Activated T-helper 9 cell treated with anti-CD3 and anti-CD28 coated beads, Interleukin-2, amount 50 U/mL, for 16 hours (primary cell): ENCODE data around the gene SPOCK3.
"Not testable (repeated sequence)": the region's sequence is repeated elsewhere in the genome, so short reads cannot be mapped to it uniquely, and the experiment has no call there.

Source experiments
- DNase-seq: peaks from one replicate; pipeline ENCODE4 v3.0.0-alpha.2; 2020; ENCODE audit warnings: low read depth

SPOCK3 gene

DNA sequence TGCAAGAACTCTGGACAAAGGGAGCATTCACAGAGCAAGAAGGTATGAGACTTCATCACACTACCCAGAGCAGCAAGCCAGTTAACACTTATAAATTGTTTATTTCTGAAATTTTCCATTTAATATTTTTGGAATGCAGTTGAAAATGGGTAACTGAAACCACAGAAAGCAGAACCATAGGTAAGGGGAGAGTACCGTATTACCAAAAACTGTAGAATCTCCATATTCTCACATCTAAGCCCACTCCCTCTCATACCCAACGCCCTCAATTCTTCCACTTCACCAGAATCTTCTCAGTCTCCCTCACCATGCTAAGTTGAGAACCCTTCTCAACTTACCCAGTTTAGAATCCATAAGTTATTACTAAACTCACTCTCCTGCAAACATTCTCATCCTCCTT lies 277.8 kb downstream of the SPOCK3 start:
- no peak for DNase-seq

DNA sequence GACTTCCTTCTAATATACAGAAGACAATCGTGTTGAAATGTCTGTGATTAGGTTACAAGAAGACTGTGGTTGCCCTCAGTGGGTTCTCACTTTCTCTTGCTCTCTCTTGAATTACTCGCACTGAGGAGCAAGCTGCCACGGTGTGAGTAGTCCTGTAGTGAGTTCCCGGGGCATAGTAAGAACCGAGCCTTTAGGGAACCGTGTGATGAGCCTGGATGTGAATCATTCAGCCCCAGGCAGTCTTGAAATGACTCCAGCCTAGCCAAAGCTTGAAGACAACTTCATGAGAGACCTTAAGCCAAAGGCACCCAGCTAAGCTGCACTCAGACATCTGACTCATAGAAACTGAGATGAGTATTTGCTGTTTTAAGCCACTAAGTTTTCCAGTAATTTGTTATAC lies 292.7 kb downstream of the SPOCK3 start:
- DNase-seq, result no peak

- DNase-seq, result no peak
These were observed 303.8 kb downstream of the SPOCK3 start for GRCh38 chr4:166930464-166930863.

- no peak for DNase-seq
These were observed 309.9 kb downstream of the SPOCK3 start for GRCh38 chr4:166924424-166924823.

GRCh38 chr4:166913926-166914325 lies 320.4 kb downstream of the SPOCK3 start:
- DNase-seq, result no peak

GRCh38 chr4:166903408-166903807 lies 330.9 kb downstream of the SPOCK3 start:
- no peak for DNase-seq

DNA sequence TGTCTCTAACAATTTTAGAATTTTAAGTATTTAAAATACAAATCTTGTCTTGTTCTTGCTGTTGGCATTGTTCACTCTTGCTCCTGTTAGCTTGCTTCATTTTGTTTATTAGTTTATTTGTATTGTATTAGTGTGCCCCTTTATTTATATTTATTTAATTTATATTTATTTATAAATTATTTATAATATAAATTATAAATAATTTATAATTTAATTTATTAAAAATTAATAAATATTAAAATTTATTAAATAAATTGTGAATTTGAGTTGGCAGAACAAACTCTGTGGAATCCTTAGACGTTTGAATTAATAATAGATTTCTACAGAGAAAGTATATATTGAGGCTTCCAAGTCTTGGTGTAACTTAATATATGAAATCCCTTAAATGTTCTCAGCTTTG lies 331.4 kb downstream of the SPOCK3 start:
- DNase-seq, result no peak

DNA sequence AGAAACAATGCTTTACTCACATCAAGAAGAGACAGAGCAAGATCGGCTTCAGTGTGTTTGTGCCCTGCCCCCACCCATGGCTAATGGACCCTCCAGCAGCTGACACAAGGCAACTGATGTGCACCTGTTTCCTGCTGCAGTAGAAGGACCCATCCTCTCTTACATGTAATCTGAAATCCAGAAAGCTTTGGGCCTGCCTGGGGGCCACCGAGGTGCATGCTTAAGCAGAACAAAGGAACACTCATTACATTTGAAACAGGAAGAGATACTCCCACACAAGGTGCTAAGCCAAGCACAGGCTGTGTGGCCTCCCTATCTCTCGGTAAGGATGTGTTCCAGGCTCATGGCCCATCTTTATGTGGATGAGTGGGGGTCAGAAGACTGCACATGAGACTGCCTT lies 338.0 kb downstream of the SPOCK3 start:
- DNase-seq, result no peak

- DNase-seq, result no peak
These were observed 338.5 kb downstream of the SPOCK3 start for GRCh38 chr4:166895771-166896170.

- DNase-seq, result no peak
These were observed 346.8 kb downstream of the SPOCK3 start for GRCh38 chr4:166887457-166887856.

- no peak for DNase-seq
These were observed 347.6 kb downstream of the SPOCK3 start for GRCh38 chr4:166886718-166887117.

- DNase-seq, result no peak
These were observed 352.1 kb downstream of the SPOCK3 start for GRCh38 chr4:166882221-166882620.

- no peak for DNase-seq
These were observed 358.5 kb downstream of the SPOCK3 start for GRCh38 chr4:166875821-166876220.

GRCh38 chr4:166862032-166862431 lies 372.3 kb downstream of the SPOCK3 start:
- DNase-seq, result no peak

DNA sequence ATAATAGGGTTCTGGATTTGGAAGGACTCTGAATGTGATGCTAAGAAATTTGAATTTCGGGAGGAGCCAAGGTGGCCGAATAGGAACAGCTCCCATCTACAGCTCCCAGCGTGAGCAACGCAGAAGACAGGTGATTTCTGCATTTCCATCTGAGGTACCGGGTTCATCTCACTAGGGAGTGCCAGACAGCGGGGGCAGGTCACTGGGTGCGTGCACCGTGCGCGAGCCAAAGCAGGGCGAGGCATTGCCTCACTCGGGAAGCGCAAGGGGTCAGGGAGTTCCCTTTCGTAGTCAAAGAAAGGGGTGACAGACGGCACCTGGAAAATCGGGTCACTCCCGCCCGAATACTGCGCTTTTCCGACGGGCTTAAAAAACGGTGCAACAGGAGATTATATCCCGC lies 383.9 kb downstream of the SPOCK3 start:
- not testable (repeated sequence) for DNase-seq

DNA sequence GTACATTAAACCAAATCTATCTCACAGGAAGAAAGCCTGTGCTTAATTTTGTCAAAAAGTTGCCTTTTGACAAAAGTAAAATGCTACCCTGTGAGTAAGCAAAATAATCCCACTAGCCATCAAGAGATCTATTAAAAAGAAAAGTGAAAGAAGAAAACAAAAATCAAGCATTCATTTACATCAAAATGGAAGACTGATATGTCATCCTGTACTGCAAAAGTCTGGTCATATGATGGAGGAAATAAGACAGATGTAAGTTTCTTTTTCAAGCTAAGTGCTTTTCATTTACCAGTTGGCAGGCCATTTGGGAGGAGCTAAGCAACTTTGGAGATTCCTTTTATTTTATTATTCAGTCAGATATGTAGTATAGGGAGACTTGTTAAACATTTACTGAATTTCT lies 387.4 kb downstream of the SPOCK3 start:
- no peak for DNase-seq

DNA sequence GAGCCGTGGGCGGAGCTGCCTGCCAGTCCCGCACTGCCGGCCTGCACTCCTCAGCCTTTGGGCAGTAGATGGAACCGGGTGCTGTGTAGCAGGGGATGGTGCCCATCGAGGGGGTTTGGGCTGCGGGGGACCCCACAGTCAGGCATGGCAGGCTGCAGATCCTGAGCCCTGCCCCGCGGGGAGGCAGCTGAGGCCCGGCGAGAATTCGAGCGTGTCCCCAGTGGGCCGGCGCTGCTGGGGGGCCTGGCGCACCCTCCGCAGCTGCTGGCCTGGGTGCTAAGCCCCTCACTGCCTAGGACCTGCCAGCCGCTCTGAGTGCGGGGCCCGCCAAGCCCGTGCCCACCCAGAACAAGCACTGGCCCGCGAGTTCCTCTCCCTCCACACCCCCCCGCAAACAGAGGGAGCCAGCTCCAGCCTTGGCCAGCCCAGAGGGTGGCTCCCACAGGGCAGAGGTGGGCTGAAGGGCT lies 391.5 kb downstream of the SPOCK3 start:
- DNase-seq, result no peak

- no peak for DNase-seq
These were observed 394.6 kb downstream of the SPOCK3 start for GRCh38 chr4:166839615-166840251.

- DNase-seq, result no peak
These were observed 395.2 kb downstream of the SPOCK3 start for GRCh38 chr4:166838975-166839614.

DNA sequence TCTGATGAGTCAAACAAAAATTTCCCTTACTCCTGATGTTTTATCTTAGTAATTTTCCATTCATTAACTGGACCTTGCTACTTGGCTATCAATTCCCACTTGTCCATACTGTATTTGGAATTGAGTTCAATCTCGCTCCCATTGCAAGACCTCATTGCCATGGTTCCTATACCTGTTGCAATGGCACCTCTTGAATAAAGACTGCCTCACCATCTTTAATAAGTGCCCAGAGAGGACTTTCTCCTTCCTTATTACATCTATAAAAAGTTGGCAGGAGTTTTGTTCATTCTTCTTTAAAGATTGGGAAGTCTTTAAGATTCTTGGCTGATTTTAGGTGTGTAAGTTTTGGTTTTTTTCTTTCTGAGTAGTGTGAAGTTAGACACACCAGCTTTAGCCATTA lies 397.4 kb downstream of the SPOCK3 start:
- no peak for DNase-seq

DNA sequence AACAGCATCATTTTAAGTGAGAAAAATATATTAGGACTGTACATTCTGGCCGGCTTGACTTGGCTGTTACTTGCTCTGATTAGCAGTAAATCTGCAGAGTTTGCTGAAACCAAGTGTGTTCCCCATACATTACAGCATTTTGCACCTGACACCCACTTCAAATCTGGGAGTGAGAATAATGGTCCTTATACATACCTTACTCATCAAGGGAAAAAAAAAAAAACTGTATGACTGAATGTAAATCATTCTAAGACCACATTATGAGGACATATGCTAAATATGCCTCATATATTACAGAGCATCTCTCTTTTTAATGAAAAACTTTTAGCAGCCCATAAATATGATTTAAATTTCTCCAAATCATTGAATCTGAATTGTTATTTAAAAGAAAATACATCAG lies 406.7 kb downstream of the SPOCK3 start:
- DNase-seq, result no peak

DNA sequence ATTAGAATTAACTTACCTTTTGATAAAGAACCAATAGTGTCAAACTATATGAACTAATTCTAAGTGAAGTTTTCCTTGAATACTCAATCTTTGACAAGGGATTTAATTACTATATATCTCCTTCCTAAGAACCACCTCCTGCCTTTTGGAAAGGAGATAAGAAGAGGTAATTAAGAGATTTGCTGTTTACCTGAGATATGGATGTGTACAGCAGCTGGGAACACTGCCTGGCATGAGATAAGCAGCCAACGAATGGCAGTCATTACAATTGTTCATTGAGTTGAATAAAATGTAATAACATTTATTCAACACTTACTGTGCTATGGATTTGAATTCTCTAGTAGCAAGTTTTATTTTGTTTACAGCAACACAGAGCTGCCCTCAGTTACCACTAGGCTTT lies 407.1 kb downstream of the SPOCK3 start:
- no peak for DNase-seq

DNA sequence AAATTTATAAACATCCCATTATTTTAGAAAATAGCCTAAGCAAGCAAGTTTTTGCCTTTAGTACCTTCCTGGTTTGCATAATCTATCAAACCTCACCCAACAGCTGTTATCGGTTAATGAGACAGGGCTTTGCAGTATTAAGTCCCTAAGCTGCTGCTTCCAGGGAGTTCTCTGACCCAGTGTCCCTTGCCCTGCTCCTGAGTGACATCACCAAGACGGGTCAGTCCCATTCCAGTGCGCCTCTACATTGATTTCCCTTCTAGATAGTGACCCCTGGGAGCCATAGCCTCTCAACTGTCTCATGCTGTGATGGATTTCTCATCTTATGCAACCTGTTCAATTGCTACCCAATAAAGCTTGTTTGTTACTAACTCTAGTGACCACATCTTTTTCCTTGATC lies 410.4 kb downstream of the SPOCK3 start:
- DNase-seq, result no peak

- no peak for DNase-seq
These were observed 411.2 kb downstream of the SPOCK3 start for GRCh38 chr4:166823126-166823525.
